GM13976 (cell line): ENCODE data around the gene CASS4.

ENCODE experiments used
- DNase-seq: peaks from one replicate; pipeline ENCODE4 v3.0.0; 2012; ENCODE audit warnings: low spot score
- in situ Hi-C: fragments of 300-500 bp; cut with MboI; formaldehyde crosslinking; loops from one replicate; pipeline ENCODE4 v1.12.0; 2022; ENCODE audit warnings: low sequenced_read_pairs, mixed read lengths, inconsistent platforms; ENCODE audit not compliant: unreplicated experiment
- TF ChIP-seq, protein P1 (sequence below): IDR thresholded peaks from 2 replicates; pipeline ENCODE4 v1.5.1; 2012; ENCODE audit warnings: borderline replicate concordance, mild to moderate bottlenecking; ENCODE audit not compliant: insufficient read depth; ENCODE audit errors: extremely low read depth, missing control alignments, control extremely low read depth

The CASS4 gene

DNA sequence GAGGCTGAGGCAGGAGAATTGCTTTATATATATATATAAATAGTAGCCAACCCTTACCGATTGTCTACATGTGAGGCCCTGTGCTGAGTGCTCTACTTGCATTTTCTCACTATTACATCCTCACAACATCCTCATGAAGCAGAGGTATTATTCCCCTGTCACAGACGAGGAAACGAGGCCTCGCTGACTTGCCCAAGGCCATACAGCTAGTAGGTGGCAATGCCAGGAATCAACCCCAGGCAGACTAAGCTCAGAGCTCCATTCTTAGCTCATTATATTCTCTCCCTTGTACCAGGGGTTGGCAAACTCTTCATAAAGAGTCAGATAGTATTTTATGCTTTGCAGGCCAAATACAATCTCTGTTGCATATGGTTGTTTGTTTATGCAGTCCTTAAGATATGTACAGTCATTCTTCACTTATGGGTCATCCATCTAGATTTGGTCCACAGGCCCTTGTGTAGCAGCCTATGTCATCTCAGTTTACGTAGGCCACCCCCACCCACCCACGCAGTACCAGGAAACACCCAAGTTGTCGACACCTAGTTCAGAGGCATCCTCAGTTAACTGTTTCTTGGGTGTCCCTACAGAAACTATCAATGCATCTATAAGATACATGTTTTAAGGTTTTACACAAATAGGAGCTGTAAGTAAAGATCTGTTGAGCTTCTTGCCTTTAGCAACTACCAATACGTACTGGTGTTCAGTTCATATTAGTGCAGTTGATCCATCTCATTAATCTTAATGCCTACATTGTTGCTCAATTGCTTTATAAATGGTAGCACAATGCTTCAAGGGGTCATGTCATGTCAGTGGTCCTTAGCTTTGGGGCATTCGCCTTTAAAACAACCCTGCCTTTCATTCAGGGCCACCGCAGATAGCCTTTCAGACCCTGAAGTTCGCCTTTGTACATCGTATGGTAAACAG, 3.0 kb downstream of the CASS4 start:
- TF ChIP-seq, protein P1, sequence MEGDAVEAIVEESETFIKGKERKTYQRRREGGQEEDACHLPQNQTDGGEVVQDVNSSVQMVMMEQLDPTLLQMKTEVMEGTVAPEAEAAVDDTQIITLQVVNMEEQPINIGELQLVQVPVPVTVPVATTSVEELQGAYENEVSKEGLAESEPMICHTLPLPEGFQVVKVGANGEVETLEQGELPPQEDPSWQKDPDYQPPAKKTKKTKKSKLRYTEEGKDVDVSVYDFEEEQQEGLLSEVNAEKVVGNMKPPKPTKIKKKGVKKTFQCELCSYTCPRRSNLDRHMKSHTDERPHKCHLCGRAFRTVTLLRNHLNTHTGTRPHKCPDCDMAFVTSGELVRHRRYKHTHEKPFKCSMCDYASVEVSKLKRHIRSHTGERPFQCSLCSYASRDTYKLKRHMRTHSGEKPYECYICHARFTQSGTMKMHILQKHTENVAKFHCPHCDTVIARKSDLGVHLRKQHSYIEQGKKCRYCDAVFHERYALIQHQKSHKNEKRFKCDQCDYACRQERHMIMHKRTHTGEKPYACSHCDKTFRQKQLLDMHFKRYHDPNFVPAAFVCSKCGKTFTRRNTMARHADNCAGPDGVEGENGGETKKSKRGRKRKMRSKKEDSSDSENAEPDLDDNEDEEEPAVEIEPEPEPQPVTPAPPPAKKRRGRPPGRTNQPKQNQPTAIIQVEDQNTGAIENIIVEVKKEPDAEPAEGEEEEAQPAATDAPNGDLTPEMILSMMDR: no peak
- in situ Hi-C loops: no loop called here
- no peak for DNase-seq

DNA sequence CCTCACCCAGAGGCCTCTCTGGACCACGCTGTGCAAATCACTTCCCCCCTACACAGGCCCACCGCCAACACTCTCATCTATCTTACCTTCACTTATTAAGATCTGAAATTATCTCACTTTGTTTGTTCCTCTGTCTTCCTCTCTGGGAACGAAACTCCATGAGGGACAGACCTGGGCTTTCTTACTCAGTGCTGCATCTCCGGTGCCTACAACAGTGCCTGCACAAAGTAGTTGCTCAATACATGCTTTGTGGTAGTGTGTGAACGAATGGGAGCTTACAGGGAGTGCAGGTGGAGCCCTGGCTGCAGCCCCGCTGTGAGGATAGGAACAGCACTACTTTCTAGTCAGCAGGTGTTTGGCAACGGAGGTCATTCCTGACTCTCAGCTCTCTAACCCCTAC, 5.3 kb downstream of the CASS4 start:
- in situ Hi-C loops: no loop called here
- TF ChIP-seq, protein P1: no peak

DNA sequence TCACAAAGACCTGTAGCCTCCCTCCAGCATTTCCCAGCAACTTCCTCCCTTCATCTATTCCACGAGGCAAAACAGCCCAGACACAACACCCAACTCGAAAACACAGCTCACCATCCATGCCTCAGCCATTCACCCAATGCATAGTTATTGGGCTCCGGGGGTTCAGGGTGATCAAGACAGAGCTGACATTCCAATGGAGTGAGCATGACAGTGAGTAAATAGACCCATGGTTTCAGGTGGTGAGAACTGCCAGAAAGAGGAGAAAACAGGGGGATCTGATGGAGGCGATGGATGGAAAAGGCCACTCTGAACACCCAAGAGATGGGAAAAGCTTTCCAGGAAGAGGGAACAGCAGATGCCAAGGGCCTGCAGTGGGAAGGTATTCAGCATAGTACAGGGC, 5.9 kb downstream of the CASS4 start:
- no peak for DNase-seq
- in situ Hi-C loops: no loop called here
- TF ChIP-seq, protein P1: no peak

More for the DNA sequence above, 5.3 kb downstream of the CASS4 start:
- DNase-seq: no peak

DNA sequence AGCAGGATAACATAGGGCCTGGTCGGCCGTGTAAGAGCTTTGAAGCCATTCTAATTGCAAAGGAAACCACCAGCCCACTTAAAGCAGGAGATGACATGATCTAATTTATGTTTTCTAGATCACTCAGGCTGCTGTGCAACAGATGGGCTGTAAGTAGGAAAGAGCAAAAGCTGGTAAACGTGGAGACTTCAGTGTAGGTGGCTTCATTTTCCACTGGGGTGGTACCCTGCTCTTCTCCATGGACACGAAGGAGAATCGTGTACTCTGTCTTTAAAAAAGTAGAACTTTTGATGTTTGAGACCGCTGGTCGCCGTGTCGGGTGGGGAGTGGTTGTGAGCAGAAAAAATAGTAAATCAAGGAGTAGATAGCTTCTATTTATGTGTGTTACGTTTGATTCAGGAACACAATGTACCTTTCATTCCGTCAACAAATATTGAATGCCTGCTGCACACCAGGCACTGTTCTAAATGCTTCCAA, 6.4 kb downstream of the CASS4 start:
- TF ChIP-seq, protein P1: no peak
- in situ Hi-C loops: no loop called here
- no peak for DNase-seq

DNA sequence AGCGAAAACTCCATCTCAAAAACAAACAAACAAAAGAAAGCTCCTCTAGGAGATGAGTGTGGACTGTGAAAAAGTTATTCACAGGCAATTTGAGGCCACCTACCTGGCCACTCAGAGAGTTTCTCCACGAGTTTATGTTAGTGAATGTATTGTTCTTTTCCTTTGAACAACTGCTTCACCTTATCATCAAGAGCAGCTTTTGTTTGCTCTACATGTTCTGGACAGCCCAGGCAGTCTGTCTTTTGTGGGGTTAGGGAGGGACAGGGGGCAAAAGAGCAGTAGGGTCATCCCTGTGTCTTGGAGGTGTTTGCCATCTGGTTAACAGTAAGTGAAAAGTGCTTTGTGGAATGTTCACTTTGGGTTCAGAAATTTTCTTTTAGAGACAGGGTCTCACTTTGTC, 8.0 kb downstream of the CASS4 start:
- DNase-seq: no peak
- in situ Hi-C loops: no loop called here

DNA sequence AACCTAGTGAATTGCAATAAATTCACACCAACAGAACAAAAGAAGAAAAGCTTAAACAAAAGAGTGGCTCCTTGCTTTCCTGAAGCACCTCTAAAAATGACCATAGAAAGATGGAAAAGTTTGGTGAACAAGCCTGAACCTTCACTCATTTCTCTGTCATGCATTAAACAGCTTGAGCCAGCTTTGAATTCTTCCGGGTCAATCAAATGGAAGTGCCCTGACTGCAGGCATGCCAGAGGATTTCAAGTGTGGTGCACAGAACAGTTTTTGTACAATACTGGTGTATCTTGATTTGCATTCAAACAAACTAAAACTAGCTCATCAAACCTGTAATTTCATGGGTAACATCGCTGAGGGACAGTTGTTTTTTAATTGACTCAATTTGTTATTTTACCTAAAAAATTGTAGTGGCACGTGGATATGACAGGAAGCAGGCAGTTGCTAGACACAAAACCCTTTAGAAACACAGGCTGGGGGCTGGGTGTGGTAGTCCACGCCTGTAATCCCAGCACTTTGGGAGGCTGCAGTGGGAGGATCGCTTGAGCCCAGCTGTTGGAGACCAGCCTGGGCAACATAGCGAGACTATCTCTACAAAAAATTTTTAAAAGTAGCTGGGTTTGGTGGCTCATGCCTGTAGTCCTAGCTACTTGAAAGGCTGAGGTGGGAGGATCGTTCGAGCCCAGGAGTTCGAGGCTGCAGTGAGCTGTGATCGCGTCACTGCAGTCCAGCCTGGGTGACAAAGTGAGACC, 9.1 kb downstream of the CASS4 start:
- TF ChIP-seq, protein P1: no peak
- no peak for DNase-seq
- in situ Hi-C loops: no loop called here

More for the DNA sequence above, 8.0 kb downstream of the CASS4 start:
- TF ChIP-seq, protein P1: no peak
